HuH-7.5 (cell line): ENCODE data around the gene TARS2.

Experiments
- DNase-seq: peaks from one replicate; pipeline ENCODE4 v3.0.0; 2011; ENCODE audit warnings: low spot score

TARS2 gene

DNA sequence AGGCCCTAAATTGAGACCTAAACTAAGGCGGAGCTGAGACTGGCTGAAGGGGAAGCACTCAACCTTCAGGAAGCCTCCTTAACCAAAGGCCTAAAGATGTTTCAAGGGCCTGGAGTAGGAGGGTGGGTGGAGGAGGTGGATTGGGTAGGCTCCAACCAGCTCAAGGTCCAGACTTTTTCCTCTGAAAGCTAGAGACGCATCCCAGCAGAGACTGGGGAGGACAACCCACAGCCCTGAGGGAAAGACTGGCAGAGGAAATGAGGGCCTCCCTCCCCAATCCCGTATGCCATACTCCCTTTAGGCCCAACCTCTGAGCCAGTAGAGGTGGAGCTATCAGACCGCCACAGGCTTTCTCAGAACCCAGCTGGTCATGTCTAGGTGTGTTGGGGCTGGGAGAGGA, 21.8 kb downstream of the TARS2 start:
- no peak for DNase-seq

DNA sequence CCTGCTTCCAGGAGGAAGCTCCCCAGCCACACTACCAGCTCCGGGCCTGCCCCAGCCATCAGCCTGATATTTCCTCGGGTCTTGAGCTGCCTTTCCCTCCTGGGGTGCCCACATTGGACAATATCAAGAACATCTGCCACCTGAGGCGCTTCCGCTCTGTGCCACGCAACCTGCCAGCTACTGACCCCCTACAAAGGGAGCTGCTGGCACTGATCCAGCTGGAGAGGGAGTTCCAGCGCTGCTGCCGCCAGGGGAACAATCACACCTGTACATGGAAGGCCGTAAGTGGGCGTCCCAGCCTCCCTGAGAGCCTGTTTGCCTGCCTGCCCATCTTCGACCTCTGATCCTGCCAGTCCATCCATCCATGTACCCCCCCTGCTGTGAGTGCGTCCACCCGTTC, 24.3 kb downstream of the TARS2 start:
- DNase-seq, result no peak

DNA sequence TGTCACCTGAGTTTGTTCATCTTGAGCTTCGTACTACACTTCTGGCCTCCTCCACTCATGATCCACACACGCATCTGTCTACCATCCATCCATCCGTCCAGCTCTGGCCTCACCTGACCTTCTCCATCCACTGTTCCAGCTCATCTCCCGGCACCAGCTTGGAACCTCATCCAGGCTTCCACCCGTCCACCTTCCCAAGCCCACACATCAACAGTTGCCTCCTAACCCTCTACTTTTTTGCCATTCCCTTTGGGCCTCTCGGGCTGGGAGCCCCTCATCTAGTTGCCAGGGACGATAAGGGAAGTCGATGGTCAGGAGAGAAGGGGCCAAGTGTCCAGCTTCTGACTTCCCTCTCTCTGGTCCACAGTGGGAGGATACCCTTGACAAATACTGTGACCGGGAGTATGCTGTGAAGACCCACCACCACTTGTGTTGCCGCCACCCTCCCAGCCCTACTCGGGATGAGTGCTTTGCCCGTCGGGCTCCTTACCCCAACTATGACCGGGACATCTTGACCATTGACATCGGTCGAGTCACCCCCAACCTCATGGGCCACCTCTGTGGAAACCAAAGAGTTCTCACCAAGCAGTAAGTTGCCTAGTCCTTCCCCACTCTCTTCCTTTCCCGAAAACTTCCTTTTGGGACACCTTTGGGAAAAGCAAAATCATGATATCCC, 24.9 kb downstream of the TARS2 start:
- no peak for DNase-seq

DNA sequence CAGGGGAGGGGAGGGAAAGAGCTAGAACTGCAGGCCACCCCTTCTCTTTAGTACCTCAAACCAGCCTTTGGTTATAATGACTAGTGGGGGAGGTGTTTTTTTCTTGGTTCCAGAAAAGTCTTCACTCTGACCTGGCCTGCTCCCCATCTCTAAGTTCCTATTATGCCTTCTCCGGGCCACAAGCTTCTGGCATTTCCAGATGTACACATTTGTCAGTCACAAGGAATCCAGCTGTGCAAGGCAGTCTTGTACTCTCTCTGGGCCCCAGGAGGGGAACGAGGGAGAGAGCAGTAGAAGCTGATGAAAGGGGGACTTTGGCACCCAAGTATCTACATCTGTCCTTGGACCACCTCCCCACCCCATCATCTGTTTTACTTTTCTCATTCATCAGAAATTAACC, 25.6 kb downstream of the TARS2 start:
- no peak for DNase-seq

DNA sequence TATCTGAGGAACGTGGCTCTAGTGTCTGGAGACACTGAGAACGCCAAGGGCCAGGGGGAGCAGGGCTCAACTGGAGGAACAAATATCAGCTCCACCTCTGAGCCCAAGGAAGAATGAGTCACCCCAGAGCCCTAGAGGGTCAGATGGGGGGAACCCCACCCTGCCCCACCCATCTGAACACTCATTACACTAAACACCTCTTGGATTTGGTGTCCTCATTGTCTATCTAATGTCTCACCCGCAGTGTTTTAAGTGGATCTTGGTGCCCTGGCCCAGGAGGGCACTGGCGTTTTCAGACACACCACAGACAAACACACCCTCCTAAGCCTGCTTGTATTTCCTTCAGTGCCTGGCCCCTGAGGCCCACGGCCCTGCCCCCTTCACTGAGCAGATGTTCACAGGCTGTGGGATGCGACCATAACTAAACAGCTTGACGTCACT, 26.2 kb downstream of the TARS2 start:
- no peak for DNase-seq

DNA sequence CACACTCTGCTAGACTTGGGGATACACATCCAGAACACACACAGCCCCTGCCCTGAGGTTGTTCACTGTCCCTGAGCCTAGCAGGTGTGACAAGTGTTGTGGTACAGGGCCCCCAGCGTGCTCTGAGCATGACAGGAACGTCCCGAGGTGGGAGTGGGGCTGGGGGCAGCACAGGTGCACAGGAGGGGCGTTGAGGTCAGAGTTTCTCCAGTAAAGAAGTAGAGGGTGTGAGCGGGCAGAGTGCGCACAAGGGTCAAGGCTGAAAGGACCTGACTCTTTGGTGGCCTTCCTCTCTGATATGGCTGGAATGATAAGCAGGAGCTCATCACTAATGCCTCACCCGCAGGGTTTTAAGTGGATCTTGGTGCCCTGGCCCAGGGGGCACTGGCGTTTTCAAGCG, 27.0 kb downstream of the TARS2 start:
- no peak for DNase-seq

DNA sequence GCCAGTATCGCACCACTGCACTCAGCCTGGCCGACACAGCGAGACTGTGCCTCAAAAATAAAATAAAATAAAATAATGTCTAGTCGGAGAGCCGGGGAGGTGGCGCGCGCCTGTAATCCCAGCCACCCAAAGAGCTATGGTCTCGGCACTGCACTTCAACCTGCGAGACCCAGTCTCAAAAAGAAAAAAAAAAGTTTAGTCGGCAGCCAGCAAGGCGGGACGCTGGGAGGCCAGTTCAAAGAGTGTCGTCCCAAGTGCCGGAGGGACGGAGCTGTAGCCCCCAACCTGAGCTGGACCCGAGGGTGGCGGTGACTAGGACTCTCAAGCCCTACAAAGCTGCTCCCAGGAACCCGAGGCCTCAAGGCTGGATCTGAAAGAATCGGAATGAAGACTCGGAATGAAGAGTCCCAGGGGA, 27.7 kb downstream of the TARS2 start:
- no peak for DNase-seq

DNA sequence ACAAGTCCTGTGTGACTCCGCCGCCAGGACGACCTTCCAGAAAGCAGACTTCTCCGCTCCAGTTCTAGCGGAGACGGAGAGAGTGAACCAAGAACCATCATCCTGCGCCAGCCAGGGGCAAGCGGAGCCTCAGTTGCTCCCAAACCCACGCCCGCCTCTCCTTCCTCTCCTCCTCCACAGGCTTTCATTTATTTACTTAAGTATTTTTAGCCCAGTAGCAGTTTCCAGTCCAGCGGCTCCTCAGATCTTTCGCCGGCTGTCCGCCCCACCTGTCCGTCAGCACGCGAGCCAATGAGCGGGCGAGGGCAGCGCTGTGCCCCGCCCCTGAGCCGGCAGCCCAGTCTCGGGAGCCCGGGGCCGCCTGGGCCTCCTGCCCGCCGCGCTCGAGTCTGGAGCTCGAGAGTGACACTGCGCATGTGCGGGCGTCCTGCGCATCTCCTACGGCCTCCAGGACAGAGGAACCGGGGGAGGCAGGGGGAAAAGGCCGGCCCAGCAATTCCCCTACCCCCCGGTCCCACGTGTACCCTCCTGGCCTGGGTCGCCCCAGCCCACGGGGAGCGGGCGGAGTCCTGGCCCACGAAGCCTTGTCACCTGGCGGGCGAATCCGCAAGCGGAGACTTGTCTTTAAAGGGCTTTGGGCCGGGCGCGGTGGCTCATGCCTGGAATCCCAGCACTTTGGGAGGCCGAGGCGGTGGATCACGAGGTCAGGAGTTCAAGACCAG, 28.3 kb downstream of the TARS2 start, which contains the start of gene FALEC:
TSS of gene FALEC (plus strand) at position 425 of the 722 bp plus-strand sequence.
- peak; percentile 95 for DNase-seq

DNA sequence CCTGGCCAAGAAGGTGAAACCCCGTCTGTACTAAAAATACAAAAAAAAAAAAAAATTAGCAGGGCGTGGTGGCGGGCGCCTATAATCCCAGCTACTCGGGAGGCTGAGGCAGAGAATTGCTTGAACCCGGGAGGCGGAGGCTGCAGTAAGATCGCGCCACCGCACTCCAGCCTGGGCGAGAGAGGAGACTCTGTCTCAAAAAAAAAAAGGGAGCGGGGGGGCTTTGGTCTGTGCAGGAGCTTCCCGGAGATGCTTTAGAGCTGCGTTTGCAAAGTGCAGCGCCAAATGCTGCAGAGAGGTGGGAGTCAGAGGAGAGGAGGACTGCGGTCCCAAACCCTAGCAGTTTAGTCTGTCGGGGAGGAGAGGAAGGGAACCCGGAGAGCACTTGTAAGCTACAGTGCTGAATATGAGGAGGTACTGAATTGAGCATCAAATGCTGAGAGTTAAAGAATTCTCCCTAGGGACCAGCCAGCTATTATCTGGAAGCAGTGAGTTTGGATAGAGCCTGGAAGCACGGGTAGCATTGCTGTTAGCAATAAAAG, 28.9 kb downstream of the TARS2 start:
- no peak for DNase-seq

DNA sequence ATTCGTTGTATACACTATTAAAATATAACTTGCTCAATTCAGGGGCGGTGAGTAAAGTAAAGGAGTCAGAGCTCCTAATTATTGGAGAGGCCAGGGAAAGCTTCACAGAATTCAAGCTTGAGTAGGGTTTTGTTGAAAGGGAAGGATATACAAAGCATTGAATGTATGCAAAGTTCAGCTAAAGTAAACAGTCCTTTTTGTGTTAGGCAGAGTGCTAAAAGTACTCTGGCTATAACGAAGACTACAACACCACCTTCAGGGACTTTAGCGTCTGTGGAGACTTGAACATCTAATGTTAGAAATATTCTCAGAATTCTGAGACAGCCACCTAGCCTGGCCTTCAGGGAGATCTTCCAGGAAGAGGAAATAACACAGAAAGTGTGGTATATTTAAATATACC, 29.4 kb downstream of the TARS2 start:
- DNase-seq, result no peak

DNA sequence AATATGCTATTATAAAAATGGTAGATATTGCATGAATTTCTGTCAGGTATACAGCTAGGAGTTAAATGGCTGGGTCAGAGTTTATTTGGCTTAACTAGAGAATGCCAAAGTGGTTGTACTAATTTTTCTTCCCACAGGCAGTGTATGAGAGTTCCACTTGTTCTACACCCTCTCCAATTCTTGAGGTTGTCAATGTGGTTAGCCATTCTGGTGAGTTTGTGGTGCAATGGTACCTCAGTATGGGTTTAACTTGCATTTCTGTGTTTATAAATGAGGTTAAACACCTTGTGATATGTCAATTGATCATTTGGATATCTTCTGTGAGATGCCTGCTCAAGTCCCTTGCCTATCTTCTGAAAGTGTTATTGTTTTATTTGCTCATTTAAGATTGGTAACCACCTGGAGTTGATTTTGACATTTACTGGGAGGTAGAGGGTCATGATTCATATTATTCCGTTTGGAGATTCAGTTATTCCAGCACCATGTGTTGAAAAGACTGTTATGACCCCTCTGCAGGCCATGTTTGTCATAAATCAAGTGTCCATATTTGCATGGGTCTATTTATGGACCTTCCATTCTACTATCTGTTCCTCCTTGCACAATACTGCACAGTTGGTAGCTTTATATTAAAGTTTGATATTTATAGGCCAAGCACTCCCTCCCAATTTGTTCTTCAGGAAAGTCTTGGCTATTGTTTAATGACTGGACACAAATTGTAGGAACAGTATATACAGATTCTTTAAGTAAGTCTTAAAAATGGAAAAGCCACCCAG, 34.2 kb downstream of the TARS2 start:
- DNase-seq, result no peak

DNA sequence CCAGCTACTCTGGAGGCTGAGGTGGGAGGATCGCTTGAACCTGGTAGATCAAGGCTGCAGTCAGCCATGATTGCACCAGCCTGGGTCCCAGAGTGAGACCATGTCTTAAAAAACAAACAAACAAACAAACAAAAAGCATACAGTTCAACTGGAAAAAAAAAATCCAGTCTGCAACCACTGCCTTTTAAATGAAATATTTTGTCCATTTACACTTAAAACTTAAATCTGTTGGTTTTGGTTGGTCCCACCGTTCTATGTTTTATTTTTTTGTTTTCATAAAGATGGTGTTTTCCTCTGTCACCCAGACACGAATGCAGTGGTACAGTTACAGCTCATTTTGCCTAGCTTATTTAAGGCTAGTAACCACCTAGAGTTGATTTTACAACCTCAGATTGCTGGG, 38.1 kb downstream of the TARS2 start:
- no peak for DNase-seq

DNA sequence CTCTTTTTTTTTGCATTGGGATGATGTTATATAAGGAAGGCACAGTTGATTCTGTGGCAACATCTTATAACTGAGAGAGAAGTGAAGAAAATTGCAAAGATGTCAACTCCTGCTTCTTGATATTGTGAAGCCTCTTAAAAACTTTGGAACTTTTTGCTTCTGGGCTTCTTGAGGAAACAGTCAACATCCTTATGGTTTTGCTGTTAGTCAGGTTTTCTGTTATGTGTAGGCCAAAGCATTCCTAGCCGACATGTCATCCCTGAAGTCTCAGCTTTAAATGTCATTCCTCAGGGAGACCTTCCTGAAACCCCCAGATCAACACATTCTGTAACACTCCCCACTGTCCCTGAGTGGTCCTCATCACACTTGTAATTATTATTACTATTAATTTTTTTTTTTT, 41.0 kb downstream of the TARS2 start:
- no peak for DNase-seq

DNA sequence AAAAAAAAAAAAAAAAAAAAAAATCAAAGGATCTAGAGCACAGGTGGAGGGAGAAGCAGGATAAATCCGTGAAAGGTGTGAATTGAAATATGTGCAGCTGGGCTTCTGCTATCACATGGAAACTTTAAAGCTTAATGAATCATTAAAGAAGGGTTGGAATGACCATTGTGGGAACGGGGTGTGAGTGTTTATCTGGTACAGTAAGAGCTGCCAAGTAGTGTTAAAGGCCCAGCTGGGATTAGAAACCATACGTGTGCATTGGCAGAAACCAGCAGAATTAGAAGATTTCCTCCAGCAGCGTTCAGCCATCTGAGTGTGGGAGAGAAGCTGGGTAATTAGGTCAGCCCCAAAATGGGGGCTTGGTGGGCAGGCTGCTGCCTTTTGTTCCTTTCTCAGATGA, 41.8 kb downstream of the TARS2 start:
- no peak for DNase-seq

DNA sequence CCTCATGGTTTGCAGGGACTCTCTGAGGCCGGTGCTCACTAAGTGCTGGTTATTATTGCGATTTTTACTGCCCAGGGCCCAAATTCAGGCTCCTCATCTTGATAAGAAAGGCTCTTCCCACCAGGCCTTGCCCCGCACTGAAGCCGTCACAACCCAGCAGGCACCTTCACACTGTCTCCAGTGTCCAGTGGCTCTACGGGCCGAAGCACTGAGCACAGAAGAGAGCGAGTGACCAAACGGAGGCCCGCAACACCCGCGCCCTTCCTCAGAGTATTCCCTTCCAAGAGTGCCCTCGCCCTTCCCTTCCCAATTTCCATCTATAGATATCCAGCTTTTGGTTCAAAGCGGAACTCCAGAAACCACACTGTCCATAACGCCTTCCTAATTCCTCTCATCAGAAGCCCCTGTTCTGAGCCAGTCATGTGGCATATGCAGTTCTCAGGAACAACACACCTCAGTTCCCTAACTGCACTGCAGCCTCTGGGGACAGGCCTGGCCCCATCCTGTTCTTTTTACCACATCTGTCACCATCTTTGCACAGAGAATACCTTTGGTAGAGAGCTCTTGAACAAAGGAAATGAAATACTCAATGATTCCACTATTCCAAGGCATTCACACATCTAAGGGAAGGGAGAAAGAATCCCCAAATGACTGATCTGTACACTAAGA, 43.4 kb downstream of the TARS2 start:
- no peak for DNase-seq

DNA sequence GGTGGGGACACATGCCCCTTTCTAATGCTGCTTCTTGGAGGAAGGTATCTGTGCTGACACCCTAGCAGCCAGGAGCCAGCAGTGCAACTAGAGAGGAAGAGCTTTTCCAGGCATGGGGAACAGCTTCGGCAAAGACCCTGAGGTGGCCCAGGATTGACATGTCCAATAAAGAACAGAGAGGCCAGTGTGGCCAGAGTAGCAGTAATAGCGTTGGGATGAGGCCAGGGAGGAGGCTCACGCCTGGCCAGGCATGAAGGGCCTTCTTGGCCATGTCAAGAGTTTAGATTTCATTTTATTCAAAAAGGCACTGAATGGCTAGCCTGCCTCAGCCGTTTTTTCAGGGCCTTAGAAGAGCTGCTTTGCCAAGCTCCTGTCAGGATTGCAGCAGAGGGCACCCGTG, 45.6 kb downstream of the TARS2 start:
- DNase-seq, result no peak

DNA sequence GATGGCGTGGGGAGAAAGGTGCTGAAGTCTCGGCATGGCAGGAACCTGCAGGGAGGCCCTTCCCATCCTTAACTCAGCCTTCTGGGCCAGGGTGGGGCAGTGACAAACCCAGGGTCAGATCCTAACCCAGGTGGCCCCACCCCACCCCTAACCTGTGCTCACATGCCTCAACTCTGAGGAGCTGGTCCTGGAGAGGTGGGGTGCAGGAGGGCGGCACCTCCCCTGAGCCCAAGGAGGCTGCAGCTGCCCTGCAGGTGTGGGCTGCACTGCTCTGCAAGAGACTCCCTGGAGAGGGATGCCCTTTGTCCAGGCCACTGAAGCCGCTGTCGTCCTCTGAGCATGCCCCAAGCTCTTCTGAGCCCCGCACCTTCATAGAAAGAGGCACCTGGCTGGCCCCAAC, 46.8 kb downstream of the TARS2 start:
- DNase-seq, result no peak

DNA sequence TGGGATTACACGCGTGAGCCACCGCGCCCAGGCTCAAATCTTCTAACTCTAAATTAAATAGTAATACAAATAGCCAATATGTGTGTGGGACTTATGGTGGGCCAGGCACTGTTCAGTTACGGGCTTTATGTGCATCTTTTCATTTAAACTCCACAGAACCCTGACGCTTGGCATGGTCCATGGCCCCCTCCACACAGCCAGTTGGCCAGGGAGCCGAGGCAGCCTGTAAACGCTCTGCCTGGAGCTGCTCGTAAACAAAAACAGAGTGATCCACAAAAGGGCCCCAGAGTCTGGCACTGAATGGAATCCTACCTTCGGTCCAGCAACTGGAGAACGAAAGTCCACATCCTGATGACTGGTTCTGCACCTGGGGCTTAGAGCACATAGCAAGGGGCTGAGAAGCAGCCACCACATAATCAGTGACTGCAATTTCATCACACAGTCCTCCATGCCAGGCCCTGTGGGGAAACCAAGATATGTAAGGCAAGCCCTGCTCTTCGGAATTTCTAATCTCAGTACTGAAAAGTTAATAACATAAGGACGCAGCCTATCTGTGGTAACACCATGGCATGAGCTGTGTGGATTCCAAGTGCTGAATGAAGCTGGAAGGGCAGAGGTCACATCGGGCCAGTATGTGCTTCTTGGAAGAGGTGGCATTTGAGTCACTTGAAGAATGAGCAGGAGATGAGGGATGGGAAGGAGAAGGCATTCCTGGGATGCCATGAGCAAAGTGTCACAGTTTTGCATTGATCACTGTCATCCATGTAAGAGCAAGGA, 48.5 kb downstream of the TARS2 start:
- no peak for DNase-seq

DNA sequence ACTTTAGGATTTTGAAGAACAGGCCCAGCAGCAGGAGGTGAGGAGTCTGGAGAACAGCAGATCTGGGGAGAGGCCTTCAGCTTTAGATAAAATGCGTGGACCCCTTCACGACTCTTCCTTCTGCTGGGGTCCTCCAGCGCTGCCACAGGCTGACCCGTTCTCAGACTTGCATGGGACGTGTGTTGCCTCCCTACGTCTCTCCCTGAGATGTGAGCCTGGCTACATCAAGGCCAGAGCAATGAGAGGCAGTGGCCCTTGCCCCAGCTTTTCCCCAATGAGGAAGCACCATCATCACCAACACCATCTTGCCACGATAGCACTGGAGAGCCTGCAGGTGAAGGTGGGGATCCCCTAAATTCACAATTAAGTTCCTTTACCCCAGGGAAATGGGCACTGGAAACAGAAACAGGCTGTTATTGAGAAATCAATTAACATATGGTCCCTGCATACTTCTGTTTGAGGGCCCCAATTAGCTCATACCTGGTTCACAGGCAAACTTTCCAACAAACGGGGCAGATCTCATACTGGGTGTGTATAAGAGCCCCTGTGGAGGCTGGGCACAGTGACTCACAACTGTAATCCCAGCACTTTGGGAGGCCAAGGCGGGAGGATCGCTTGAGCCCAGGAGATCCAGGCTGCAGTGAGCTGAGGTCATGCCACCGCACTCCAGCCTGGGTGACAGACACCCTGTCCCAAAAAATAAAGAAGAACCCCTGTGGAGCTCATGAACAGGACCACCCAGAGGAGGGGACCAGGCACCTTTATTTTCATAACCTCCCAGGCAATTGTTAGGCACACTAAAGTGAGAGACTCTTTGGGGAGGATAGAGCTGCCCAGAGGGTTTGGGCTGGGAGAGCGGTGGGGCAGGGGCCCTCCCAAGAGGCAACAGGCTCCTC, 49.9 kb downstream of the TARS2 start:
- DNase-seq, result no peak
